ENCODE results near the gene MBNL1. TPM values are rescaled to one million over a fixed set of nuclear protein-coding genes. Genes with fewer than 3 reads are reported as not detected.

The MBNL1 gene
- total RNA-seq, 1 experiment from 2014 or later, result 200 TPM

- H3K9ac ChIP-seq (ENCODE audit: low read length), result no peak overlapping the region
- no TSS peak for BruUV-seq (replicated peaks)
- H3K4me1 ChIP-seq (ENCODE audit: control insufficient read depth in 1 of 2, insufficient read depth in 2 of 2, low read length in 2 of 2), result peaks cover 12 to 13% of the 10 kb centered on the region in 2 experiments; a peak in 3 of 4 replicates
- no peaks in the 10 kb centered on the region for H3K9me3 ChIP-seq (ENCODE audit: control insufficient read depth in 1 of 2, insufficient read depth in 1 of 2, low read depth in 1 of 2, low read length in 2 of 2)
- H3K4me2 ChIP-seq (ENCODE audit: low read length), result no peak overlapping the region
- H3K4me3 ChIP-seq (replicated peaks in 1 of 2; ENCODE audit: low read depth in 1 of 2, low read length in 2 of 2), result no peak overlapping the region
- no peak overlapping the region for H2AFZ ChIP-seq (ENCODE audit: low read depth, low read length, poor library complexity, severe bottlenecking)
- ChIA-PET POLR2A (no interaction called here), CTCF (no interaction called here), RAD21 (ENCODE audit: low non-redundant PET in 1 of 2, low total read pairs in 2 of 2, uncharacterized antibody in 2 of 2, unreplicated experiment in 2 of 2) (no interaction called here)
- H3K9me2 ChIP-seq (ENCODE audit: insufficient read depth), result no peaks in the 10 kb centered on the region
- H3K27ac ChIP-seq (ENCODE audit: low read depth, low read length), result no peak overlapping the region
- no peaks in the 10 kb centered on the region for H3K36me3 ChIP-seq (ENCODE audit: control insufficient read depth in 1 of 2, insufficient read depth in 2 of 2, low read length in 2 of 2)
- intact Hi-C loops (cut with micrococcal nuclease), result no loop called here
- H3K79me2 ChIP-seq (ENCODE audit: insufficient read depth, low read length), result no peaks in the 10 kb centered on the region
- H4K20me1 ChIP-seq (ENCODE audit: insufficient read depth), result no peaks in the 10 kb centered on the region
- TF ChIP-seq SIN3A (IDR thresholded peaks at IDR 0.05; ENCODE audit: low read depth), result no peak
- TF ChIP-seq ZBTB33 (IDR thresholded peaks at IDR 0.05; ENCODE audit: extremely low read depth, insufficient replicate concordance, low read length), result no peak
- TF ChIP-seq REST (IDR thresholded peaks at IDR 0.05; ENCODE audit: low read depth), result no peak
- TF ChIP-seq ZFX (IDR thresholded peaks at IDR 0.05), result no peak
- TF ChIP-seq YY1 (IDR thresholded peaks at IDR 0.05; ENCODE audit: extremely low read depth, insufficient replicate concordance, low read depth, low read length), result no peak
- no peak for TF ChIP-seq CTCF (IDR thresholded peaks at IDR 0.05 in 2 of 3, conservative IDR thresholded peaks at IDR 0.05 in 1 of 3; ENCODE audit: borderline replicate concordance in 1 of 3, insufficient read depth in 1 of 3, low read depth in 2 of 3, low read length in 2 of 3)
- TF ChIP-seq SP1 (IDR thresholded peaks at IDR 0.05; ENCODE audit: low read depth), result no peak
- no peak for TF ChIP-seq POLR2AphosphoS5 (IDR thresholded peaks at IDR 0.05; ENCODE audit: low read depth, low read length)
- TF ChIP-seq EZH2phosphoT487 (IDR thresholded peaks at IDR 0.05; ENCODE audit: borderline replicate concordance), result no peak
- no peak for TF ChIP-seq ZNF274 (IDR thresholded peaks at IDR 0.05; ENCODE audit: low read depth, low read length)
- no peak for TF ChIP-seq JUND (IDR thresholded peaks at IDR 0.05)
- TF ChIP-seq RAD21 (IDR thresholded peaks at IDR 0.05; ENCODE audit: low read depth), result no peak
- TF ChIP-seq CBX3 (IDR thresholded peaks at IDR 0.05; ENCODE audit: low read depth), result no peak
- no peak for TF ChIP-seq ATF3 (IDR thresholded peaks at IDR 0.05)
- no peak for TF ChIP-seq FOSL1 (IDR thresholded peaks at IDR 0.05; ENCODE audit: low read depth)
- no peak for TF ChIP-seq TCF7L2 (IDR thresholded peaks at IDR 0.05; ENCODE audit: borderline replicate concordance, extremely low read depth, insufficient read depth, insufficient read length)
- no peaks in the 10 kb centered on the region for H3K27me3 ChIP-seq (ENCODE audit: insufficient read depth, low read length)
- ATAC-seq, result no peak
- DNase-seq (ENCODE audit: low read depth, low spot score), result no peak
Observed at GRCh38 chr3:152253514-152253913, 15.2 kb upstream of the MBNL1 start.
